Activated naive CD8-positive, alpha-beta T cell treated with anti-CD3 and anti-CD28 coated beads, Interleukin-2, amount 50 U/mL, for 16 hours (primary cell): ENCODE data around the gene SOCS6.
"Not testable (repeated sequence)": the region's sequence is repeated elsewhere in the genome, so short reads cannot be mapped to it uniquely, and the experiment has no call there.

Source experiments
- DNase-seq: peaks from one replicate; pipeline ENCODE4 v3.0.0-alpha.2; 2020; ENCODE audit warnings: low read depth, low spot score

SOCS6 gene

GRCh38 chr18:70322928-70323327 is 34.1 kb downstream of the SOCS6 start:
- DNase-seq: no peak

DNA sequence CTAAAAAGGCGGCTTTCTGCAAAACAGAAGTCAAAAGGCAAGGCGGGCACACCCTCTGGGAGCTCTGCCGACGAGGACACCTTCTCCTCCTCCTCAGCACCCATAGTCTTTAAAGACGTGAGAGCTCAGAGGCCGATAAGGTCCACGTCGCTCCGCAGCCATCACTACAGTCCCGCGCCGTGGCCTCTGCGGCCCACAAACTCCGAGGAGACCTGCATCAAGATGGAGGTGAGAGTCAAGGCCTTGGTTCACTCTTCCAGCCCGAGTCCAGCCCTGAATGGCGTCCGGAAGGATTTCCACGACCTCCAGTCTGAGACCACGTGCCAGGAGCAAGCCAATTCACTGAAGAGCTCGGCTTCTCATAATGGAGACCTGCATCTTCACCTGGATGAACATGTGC is 36.1 kb downstream of the SOCS6 start:
- DNase-seq: no peak

- DNase-seq: no peak
Measured at GRCh38 chr18:70326255-70326654, 37.4 kb downstream of the SOCS6 start.

- DNase-seq: no peak
Measured at GRCh38 chr18:70328169-70328568, 39.3 kb downstream of the SOCS6 start.

GRCh38 chr18:70329071-70329470 is 40.2 kb downstream of the SOCS6 start:
- DNase-seq: no peak

DNA sequence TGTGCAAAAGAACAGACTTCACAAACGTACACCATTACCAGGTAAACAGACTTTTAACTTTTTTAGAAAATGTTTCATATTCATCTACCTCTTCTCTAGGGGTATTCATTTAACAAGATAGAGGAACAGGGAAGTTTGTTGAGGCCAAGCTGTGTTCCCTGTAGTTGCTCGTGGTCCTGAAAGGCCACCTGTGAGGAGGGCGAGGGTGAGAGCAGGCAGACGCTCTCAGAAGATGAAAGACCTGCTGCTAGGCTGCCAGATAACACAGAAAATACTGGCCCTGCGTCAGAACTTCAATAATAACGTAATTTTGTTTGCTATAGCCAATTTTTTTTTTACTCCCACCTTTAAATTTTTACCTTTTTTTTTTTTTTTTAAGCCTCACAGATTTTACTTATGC is 42.0 kb downstream of the SOCS6 start:
- DNase-seq: no peak

DNA sequence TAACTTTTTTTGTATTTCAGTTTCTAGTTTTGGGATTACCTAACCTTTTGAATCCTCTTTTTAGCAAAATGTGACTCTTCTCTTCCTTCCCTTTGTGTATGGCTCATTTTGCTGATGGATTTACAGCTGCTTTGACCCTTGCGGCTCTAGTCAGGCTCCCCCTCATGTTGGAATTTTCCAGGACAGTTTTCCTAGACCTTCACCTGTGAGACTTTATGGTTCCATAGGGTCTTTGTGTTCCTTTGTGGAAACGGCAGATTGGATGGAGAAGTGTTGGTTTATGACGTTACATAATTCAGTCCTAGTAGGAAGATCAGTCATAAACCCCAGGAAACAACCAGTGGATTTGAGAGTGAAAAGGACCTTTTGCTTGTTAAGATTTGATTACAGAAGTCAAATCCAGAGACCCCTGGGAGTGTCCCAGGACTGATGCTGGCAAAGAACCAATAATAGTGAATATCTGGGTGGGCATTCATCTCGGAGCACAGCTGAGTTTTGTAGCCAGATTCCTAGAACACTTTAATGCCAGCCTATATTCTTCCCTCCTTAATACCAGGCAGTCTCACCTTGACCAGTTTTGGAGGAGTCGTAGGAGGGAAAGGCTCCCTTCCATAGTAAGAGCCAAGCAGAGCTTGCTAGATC is 42.7 kb downstream of the SOCS6 start:
- DNase-seq: no peak

DNA sequence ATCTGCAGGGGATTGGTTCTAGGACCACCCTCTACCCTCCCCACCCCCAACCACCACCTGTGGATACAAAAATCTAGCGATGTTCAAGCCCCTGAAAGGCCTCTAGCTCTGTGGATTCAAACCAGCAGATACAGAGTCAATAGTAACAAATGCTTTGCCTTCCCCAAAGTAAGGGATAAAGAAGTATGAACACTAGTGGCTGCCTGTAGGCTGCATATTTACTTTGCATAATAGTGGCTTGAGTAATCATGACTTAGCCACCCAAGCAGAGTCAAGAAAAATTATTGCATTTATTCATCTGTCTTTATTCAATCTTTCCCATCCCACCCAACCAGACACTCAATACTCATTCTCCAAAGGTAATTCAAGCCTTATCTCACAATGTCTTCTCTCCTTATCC is 43.8 kb downstream of the SOCS6 start:
- no peak for DNase-seq

- DNase-seq: no peak
Measured at GRCh38 chr18:70333316-70333715, 44.5 kb downstream of the SOCS6 start.

GRCh38 chr18:70333757-70334156 is 44.9 kb downstream of the SOCS6 start:
- DNase-seq: no peak

DNA sequence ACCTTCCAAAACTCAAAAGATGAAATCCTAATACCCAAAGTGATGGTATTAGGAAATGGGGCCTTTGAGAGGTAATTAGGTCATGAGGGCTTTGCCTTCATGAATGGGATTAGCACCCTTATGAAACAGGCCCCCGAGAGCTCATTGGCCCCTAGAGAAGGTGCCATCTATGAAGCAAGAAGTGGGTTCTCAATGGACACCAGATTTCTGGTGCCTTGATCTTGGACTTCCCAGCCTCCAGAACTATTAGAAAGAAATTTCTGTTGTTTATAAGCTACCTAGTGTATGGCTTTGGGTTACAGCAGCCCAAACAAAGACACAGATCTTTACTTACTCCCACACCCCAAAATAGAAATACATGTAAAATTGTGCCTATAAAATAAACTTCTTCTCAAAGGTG is 45.4 kb downstream of the SOCS6 start:
- DNase-seq: no peak

DNA sequence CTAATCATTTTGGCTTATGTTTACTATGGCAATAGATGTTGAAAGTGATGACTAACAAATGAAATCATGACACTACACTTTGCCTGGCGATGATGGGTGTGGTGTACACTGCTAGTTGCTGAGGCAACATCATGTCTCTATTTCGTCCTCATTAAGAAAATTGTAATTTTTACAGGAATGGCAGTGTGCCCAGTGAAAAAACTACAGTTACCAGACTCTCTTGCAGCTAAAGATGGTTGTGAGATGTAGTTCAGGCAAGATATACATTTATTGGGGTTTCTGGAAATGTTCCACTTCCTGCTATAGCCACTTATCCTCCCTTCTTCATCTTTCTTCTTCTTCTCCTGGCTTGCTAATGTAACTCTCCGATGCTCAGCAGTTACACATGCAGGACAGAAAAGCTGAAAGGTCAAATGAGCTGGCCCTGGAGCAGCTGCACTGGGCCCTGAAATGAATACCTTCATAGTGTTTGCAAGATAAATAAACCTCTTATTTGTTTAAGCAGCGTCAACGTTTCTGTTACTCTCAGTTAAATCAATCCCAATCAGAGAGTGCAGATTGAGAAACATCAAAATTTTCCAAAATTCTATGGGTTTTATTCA is 46.0 kb downstream of the SOCS6 start:
- no peak for DNase-seq

DNA sequence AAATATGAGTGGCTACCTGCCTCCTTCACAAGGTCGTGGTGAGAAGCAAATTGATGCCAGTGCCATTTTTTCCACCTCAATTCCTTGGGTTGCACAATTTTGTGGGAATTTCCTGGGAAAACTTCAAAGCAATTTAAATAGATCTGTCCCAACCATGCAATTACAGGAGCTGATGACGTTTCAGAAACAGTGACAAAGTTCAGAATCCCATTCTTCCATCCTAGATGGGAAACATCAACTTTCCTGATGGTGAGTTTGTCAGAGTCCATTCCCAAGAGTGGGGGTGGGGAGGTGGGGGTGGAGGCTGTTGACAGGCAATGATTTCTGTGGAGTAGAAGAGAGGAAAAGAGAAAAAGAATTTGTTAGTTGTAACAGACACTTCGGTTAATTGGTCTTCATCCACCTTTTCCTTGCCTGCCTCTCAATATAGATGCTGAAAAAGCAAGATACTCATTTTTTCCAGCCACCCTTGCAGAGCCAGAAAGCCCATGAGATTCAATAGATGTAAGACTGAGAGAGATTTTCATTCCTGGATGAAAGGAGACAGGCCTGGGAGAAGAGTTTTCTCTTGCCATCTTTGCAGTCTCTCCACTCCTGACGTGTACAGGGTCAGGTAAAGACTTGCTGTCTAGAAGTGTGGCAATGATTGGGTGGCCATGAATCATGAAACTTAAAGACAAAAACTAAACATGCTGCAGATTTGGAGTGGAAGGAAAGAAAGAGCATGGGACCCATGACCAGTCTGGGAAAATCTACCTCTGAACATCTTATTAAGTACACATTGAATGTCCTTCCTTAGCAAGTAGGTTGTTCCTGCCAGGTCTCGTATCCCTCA is 47.3 kb downstream of the SOCS6 start:
- DNase-seq: no peak

GRCh38 chr18:70337139-70337972 is 48.5 kb downstream of the SOCS6 start:
- no peak for DNase-seq

DNA sequence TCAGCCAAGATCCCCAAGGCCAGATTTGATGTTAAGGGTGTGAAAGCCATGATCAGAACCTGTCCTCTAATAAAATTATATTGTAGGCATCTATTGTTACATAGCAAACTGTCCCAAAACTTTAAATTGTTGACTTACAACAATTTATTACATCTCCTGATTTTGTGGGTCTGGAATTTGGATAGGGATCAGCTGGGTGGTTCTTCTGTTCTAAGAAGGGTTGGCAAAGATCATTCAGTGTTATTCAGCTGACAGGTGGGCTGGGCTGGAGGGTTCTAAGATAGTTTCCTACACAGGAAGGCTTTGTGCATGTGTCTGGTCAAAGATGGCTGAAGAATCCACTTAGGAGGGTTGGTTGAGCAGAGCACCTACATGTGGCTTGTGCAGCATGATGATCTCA is 50.0 kb downstream of the SOCS6 start:
- no peak for DNase-seq

- no peak for DNase-seq
Measured at GRCh38 chr18:70339915-70340314, 51.1 kb downstream of the SOCS6 start.

DNA sequence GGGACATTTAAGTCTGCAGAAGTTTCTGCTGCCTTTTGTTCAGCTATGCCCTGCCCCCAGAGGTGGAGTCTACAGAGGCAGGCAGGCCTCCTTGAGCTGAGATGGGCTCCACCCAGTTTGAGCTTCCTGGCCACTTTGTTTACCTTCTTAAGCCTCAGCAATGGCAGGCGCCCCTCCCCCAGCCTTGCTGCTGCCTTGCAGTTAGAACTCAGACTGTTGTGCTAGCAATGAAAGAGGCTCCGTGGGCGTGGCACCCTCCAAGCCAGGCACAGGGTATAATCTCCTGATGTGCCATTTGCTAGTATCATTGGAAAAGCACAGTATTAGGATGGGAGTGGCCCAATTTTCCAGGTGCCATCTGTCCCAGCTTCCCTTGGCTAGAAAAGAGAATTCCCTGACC is 59.6 kb downstream of the SOCS6 start:
- not testable (repeated sequence) for DNase-seq

- DNase-seq: no peak
Measured at GRCh38 chr18:70349316-70349715, 60.5 kb downstream of the SOCS6 start.

DNA sequence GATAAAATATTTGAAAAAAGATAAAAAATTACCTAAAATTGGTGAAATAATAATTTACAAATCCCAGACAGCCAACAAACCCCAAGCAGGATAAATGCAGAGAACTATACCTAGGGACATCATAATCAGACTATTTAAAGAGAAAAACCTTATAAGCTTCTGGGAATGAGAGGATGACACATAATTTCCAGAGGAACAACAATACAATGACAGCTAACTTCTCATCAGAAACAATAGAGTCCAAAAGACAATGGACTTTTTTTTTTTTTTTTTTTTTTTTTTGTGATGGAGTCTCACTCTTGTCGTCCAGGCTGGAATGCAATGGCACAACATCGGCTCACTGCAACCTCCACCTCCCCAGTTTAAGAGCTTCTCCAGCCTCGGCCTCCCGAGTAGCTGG is 65.2 kb downstream of the SOCS6 start:
- no peak for DNase-seq

GRCh38 chr18:70354771-70355170 is 65.9 kb downstream of the SOCS6 start:
- DNase-seq: no peak

- no peak for DNase-seq
Measured at GRCh38 chr18:70355620-70356385, 67.0 kb downstream of the SOCS6 start.
